ENCODE measurements around the gene RNF5. TPM values are rescaled to one million over a fixed set of nuclear protein-coding genes. Genes with fewer than 3 reads are reported as not detected.

RNF5 gene
- total and polyA plus RNA-seq, 2 donors (not counting 1 experiment from before 2014, with no cell fraction given): 25.5 to 40.7 TPM

DNA sequence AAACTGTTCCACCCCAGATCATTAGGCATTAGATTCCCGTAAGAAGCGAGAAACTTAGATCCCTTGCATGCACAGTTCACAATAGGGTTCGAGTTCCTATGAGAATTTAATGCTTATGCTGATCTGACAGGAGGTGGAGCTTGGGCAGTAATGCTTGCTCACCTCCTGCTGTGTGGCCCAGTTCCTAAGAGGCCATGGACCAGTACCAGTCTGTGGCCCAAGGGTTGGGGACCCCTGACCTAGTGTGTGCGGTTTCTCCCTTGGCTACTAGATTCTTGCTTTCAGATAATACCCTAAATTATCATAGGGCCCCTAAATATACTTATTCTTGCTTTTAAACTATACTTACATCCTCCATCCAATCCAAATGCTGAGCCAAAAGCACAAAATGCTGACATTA lies 16.2 kb downstream of the RNF5 start:
- Histone ChIP-seq H3K36me3 (replicated peaks in 1 of 2; ENCODE audit: control extremely low read depth in 1 of 2, control insufficient read depth in 1 of 2, extremely low read depth in 1 of 2, insufficient read depth in 2 of 2, low read length in 1 of 2) (peaks cover 0 to 13% of the 10 kb centered on the region in 2 experiments), H3K4me1 (ENCODE audit: control insufficient read depth in 2 of 2, insufficient read depth in 2 of 2, low read length in 2 of 2) (peaks cover 40 to 59% of the 10 kb centered on the region in 2 donors), H4K20me1 (ENCODE audit: control insufficient read depth, insufficient read depth, low read length, poor library complexity, severe bottlenecking) (no peaks in the 10 kb centered on the region), H3K9me3 (ENCODE audit: control extremely low read depth in 1 of 3, control insufficient read depth in 2 of 3, insufficient read depth in 1 of 3, low read length in 2 of 3) (no peaks in the 10 kb centered on the region), H3K27me3 (replicated peaks in 1 of 4; ENCODE audit: control extremely low read depth in 1 of 4, control insufficient read depth in 3 of 4, insufficient read depth in 4 of 4, low read length in 3 of 4) (no peaks in the 10 kb centered on the region), H3K9ac (ENCODE audit: low read length) (peak overlapping the region; percentile 62), H2AFZ (ENCODE audit: insufficient read depth, low read depth, low read length, poor library complexity, severe bottlenecking) (no peak overlapping the region), H3K27ac (ENCODE audit: low read length in 2 of 2) (peak overlapping the region; percentile 77 to 100), H3K4me2 (replicated peaks; ENCODE audit: low read depth, low read length, poor library complexity, severe bottlenecking) (peak overlapping the region; percentile 91), H3K79me2 (ENCODE audit: control insufficient read depth, insufficient read depth, low read length) (peaks cover 38% of the 10 kb centered on the region), H3K4me3 (ENCODE audit: control extremely low read depth in 1 of 5, extremely low read depth in 1 of 5, insufficient read depth in 1 of 5, low read depth in 2 of 5, low read length in 4 of 5) (no peak overlapping the region)
- ChIA-PET POLR2A (interaction anchor here (0.7 to 1.8 kb wide), 3 partner anchors 14 to 77 kb away, joined by 3 to 7 read pairs (median 3); partner anchors contain the start of gene RNF5), CTCF (interaction anchor here (1.4 to 1.6 kb wide), 3 partner anchors 12 to 592 kb away, joined by 3 to 4 read pairs (median 3); partner anchors contain the start of gene ATF6B)
- WGBS (ENCODE audit: insufficient coverage): 86% methylated on average over 1 of the region's 4 CpGs
- no peaks in the 10 kb centered on the region for H3K27me3 Mint-ChIP-seq
- peak overlapping the region; percentile 99 for H3K27ac Mint-ChIP-seq
- DNase-seq (no peak), ATAC-seq (ENCODE audit: low read depth) (no peak)
- no peaks in the 10 kb centered on the region for H3K9me3 Mint-ChIP-seq (ENCODE audit: insufficient read depth)
- TF ChIP-seq, protein P1, sequence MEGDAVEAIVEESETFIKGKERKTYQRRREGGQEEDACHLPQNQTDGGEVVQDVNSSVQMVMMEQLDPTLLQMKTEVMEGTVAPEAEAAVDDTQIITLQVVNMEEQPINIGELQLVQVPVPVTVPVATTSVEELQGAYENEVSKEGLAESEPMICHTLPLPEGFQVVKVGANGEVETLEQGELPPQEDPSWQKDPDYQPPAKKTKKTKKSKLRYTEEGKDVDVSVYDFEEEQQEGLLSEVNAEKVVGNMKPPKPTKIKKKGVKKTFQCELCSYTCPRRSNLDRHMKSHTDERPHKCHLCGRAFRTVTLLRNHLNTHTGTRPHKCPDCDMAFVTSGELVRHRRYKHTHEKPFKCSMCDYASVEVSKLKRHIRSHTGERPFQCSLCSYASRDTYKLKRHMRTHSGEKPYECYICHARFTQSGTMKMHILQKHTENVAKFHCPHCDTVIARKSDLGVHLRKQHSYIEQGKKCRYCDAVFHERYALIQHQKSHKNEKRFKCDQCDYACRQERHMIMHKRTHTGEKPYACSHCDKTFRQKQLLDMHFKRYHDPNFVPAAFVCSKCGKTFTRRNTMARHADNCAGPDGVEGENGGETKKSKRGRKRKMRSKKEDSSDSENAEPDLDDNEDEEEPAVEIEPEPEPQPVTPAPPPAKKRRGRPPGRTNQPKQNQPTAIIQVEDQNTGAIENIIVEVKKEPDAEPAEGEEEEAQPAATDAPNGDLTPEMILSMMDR (IDR thresholded peaks at IDR 0.05): no peak
- TF ChIP-seq EZH2 (IDR thresholded peaks at IDR 0.05; ENCODE audit: borderline replicate concordance, insufficient read depth, low read depth, low read length, poor library complexity, severe bottlenecking): no peak
- peaks cover 64% of the 10 kb centered on the region for H3K4me1 Mint-ChIP-seq
- intact Hi-C loops (cut with micrococcal nuclease): loop anchor here (10.0 kb wide), 2 partner anchors 460 to 700 kb away; partner anchors contain the start of genes CLIC1 and MICB
- H3K4me3 Mint-ChIP-seq: peak overlapping the region; percentile 95

Data from B cell (primary cell).